Colon (tissue), 2 donors: Measurements from ENCODE around the gene ZSCAN10.

Experiments
- FAIRE-seq: peaks from 2 replicates; lab custom pipeline; 2012; peaks lifted over from hg19 to GRCh38; lab: Jason Lieb, UNC
- donor health status: control.
- donor health status: control.

Gene ZSCAN10

DNA sequence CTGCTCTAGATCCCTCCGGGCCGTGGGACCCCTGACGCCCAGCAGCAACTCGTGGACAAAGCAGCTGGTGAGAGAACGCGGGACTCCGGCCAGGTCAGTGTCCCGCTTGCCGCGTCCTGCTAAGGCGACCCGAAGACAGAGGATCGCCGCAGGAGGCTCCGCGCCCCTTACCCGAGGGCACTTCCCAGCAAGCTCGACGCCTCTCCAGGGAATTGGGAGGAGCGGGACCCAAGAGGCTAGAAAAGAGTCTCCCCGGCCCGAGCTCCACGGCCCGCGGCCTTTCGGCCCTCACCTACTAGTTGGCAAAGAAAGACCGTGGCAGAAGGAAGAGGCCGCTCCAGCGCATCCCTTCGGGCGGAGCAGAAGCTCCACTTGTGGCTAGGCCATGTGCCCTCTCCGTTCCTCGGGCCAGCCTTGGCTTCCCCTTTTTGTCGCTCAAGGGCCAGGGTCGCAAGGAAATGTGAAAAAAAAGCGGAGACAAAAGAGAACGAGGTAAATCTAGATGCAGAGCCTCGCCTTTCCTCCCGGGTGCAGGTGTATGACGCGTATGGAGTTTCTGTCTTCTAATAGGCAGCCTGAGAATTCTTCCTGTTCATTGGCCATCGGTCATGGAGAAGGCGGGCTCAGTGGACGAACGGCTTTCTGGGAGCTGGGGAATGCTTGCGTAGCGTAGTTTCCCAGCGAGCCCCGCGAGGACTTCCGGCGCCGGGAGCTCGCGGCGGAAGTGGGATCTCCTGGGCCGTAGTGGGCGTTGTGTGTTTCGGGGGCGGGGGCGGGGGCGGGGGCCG is 35.4 kb upstream of the ZSCAN10 start, which contains the start of gene ZNF213:
Gene ZNF213 (plus strand): TSS at position 692 of the 788 bp plus-strand sequence. CDS start 2,252 bp downstream, outside the sequence.
- FAIRE-seq: no peak

DNA sequence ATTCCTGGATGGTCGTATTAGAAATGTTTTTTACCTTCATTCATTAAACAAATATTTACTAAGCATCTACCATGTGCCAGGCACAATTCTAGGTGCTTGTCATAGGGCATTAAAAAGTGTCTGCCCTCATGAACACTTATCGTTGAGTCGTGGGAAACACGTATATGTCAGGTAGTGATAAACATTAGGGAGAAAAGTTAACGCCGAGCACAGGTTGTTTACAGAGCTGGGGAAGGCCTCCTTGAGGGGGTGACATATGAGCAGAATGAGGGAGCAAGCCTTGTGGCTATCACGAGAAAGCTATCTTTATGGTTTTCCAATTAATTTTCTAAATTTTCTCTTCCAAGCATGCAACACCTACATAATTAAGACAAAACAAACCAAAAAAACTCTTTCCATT is 34.8 kb upstream of the ZSCAN10 start:
- no peak for FAIRE-seq

- FAIRE-seq: no peak
These were observed 32.8 kb upstream of the ZSCAN10 start for GRCh38 chr16:3131755-3132377.

GRCh38 chr16:3129137-3130131 is 30.3 kb upstream of the ZSCAN10 start:
- no peak for FAIRE-seq

DNA sequence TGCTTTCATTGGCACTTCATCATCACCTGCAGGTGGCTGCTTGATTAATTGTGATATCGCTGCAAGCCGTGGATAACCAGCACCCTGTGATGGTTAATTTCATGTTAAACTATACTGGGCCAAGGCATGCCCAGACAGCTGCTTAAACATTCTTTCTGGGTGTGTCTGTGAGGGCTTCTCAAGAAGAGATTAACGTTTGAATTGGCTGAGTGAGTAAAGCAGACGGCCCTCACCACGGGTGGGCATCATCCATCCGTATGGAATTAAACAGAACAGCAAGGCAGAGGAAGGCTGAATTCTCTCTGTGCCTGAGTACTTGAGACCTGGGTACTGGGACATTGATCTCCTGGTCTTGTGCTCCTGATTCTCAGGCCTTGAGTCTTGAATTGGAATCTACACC is 28.7 kb upstream of the ZSCAN10 start:
- FAIRE-seq: no peak

- FAIRE-seq: no peak
These were observed 25.1 kb upstream of the ZSCAN10 start for GRCh38 chr16:3123986-3124886.

- no peak for FAIRE-seq
These were observed 24.0 kb upstream of the ZSCAN10 start for GRCh38 chr16:3122926-3123570.

- no peak for FAIRE-seq
These were observed 22.9 kb upstream of the ZSCAN10 start for GRCh38 chr16:3121851-3122467.

GRCh38 chr16:3120435-3120834 is 21.3 kb upstream of the ZSCAN10 start:
- FAIRE-seq: no peak

- no peak for FAIRE-seq
These were observed 20.8 kb upstream of the ZSCAN10 start for GRCh38 chr16:3119701-3120408.

DNA sequence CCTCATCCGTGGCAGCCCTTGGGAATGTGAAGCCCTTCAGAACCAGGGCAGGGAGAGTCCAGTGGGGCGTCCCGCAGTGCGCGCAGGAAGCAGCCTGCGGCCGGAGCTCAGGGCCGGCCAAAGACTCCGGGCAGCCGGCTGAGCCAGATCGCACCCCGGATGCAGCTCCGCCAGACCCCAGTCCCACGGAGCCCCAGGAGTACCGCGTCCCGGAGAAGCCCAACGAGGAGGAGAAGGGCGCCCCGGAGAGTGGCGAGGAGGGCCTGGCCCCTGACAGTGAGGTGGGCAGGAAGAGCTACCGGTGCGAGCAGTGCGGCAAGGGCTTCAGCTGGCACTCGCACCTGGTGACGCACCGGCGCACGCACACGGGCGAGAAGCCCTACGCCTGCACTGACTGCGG is 20.2 kb upstream of the ZSCAN10 start:
- no peak for FAIRE-seq

DNA sequence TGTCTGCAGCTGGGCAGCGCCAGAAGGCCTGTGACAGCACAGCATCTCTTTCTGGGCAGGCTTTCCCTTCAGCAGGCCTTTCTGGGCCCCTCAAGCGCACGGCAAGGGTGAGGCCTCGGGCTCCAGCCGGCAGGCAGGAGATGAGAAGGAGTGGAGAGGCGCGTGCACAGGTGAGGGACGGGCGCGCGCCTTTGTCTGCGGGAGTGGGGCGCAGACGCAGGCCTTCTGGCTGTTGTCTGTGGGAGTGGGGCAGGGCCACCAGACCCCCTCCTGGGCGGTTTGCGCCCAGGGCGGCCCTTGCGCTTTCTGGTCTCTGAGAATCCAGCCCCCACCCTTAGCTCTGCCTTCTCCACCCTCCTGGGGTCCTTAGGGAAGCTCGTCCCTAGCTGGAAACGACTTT is 19.8 kb upstream of the ZSCAN10 start:
- FAIRE-seq: no peak

GRCh38 chr16:3118204-3118790 is 19.2 kb upstream of the ZSCAN10 start:
- FAIRE-seq: no peak

DNA sequence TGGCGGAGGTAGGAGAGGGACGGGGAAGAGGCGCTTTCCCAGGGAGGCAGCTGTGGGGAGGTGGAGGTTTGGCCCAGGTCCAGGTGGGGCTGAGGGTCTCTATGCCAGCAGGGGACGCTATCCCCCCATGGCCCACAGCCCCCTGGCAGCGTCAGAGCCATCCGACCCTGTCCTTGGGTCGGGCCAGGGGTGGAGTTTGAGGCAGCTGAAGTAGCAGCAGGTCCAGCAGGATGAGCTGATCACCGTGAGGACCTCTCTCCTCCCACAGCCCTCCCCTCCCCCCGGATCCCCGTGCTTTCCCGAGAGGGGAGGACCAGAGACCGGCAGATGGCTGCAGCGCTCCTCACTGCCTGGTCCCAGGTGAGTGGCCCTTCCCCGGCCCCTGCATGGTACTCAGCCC is 16.5 kb upstream of the ZSCAN10 start:
- FAIRE-seq: no peak

DNA sequence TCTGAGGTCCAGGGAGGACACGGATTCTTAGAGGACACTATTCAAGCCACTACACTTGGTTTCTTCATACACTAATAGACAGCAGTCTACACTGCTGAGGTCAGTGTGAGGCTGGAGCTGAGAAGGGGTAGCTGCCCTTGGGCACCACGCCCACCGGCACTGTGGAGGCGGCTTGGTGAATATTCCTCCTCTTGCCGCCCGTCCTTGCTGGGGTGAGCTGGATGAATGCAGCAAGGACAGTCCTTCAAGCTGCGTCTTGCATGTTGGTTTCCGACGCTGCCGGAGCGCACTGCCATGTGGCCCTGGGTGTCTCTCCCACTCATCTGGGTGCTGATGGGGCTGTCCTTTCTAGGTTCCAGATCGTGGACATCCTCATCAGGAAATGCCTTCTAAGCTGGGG is 15.9 kb upstream of the ZSCAN10 start:
- FAIRE-seq: no peak

GRCh38 chr16:3113765-3114479 is 14.8 kb upstream of the ZSCAN10 start:
- FAIRE-seq: no peak

DNA sequence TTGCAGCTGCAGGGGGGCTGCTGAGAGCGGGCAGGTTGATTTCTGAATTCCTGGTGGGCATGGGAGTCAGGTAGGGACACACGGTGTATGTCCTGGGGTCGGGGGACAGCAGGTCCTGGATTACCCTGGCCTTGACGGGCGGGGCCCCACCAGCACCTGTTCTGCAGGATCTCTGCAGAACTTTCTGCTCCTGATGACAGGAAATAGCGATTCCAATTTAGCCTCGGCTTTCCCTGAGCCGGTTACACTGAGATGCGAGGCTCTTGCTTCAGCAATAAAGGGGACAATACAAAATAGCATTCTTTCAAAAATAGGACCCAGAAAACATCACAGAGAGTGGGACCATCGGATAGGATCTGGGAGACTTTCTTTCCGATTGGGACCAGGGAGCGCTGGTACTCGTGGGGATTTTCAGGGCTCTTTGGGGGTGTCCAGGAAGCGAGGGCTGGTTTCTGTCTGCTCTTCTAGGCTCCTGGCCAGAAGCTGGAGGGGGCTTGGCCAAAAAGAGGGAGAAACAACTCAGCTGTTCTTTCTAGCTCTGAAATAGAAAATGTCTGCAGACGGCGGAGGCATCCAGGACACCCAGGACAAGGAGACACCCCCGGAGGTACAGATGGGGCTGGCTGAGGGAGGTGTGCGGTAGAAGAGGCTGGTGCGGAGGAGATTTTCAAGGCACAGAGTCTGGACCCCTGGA is 13.9 kb upstream of the ZSCAN10 start:
- FAIRE-seq: no peak
